NCI-H524 treated with DMSO at 0.1 percent for 48 hours (cell line): ENCODE data around the gene FBXW9.
"Not testable (repeated sequence)": the region's sequence is repeated elsewhere in the genome, so short reads cannot be mapped to it uniquely, and the experiment has no call there.

Experiments used
- DNase-seq: peaks from one replicate; lab custom pipeline; 2025; lab: John Stamatoyannopoulos, UW

Gene FBXW9

GRCh38 chr19:12680034-12680433 lies 16.4 kb downstream of the FBXW9 start:
- DNase-seq: no peak

- not testable (repeated sequence) for DNase-seq
These were observed 18.4 kb downstream of the FBXW9 start for GRCh38 chr19:12678039-12678438.

GRCh38 chr19:12676928-12677327 lies 19.5 kb downstream of the FBXW9 start:
- DNase-seq: no peak

DNA sequence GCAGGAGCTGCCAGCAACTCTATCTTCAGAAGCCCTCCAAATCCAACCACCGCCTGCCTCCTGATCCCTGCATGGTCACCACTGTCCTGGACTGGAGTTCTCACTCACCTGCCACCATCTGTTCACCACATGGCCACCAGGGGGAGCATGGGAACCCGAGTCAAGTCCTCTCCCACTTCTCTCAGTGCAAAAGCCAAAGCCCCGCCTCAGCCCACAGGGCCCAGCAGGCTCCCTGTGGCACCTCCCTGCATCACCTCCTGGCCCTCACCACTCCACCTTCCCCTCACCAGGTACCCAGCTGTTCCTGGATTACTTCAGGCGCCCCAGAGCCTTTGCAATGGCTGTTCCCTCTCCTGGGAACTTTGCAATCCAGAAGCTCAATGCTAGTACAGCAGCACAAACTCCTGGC lies 20.0 kb downstream of the FBXW9 start:
- no peak for DNase-seq

GRCh38 chr19:12675940-12676339 lies 20.5 kb downstream of the FBXW9 start:
- no peak for DNase-seq

DNA sequence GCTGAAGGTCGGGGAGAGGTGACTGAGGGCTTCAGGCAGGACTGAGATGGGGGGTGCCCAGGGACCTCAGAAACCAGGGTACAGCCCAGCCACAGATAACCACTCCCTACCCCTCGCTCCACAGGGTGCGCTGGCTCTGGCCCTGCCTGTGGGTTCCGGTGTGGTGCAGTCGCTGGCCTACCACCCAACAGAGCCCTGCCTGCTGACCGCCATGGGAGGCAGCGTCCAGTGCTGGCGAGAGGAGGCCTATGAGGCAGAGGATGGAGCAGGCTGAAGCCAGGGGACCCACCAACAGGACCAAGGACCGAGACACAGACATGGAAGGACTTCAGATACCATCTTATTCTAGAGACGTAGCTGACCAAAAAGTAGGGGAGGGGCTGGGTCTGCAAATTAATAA lies 21.0 kb downstream of the FBXW9 start:
- DNase-seq: no peak

GRCh38 chr19:12672744-12673143 lies 23.7 kb downstream of the FBXW9 start:
- DNase-seq: no peak

DNA sequence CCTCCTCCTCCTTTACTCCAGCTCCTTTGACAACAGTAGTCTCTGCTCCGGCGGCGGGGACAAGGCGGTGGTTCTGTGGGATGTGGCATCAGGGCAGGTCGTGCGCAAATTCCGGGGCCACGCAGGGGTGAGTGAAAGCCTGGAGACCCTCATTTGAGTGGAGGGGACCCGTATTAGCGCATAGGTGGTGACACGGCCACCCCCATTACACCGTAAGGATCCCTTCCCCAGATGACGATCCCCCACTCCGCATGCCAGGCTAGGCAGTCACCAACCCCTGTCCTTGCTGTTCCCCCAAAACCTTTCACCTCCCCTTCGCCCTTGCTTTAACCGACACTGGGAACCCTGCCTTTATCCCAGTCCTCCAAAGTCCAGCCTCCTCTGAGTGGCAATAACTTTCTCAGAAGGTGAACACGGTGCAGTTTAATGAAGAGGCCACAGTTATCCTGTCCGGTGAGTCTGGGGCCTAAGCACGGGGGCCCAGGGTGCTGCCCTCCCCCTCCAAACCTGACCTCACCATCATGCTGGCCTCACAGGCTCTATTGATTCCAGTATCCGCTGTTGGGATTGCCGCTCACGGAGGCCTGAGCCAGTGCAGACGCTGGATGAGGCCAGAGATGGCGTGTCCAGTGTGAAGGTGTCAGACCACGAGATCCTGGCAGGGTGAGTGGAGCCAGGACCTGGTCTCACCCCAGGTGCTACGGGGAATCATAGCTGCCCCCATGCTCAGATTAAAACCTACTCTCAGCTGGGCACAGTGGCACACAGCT lies 26.1 kb downstream of the FBXW9 start:
- no peak for DNase-seq

DNA sequence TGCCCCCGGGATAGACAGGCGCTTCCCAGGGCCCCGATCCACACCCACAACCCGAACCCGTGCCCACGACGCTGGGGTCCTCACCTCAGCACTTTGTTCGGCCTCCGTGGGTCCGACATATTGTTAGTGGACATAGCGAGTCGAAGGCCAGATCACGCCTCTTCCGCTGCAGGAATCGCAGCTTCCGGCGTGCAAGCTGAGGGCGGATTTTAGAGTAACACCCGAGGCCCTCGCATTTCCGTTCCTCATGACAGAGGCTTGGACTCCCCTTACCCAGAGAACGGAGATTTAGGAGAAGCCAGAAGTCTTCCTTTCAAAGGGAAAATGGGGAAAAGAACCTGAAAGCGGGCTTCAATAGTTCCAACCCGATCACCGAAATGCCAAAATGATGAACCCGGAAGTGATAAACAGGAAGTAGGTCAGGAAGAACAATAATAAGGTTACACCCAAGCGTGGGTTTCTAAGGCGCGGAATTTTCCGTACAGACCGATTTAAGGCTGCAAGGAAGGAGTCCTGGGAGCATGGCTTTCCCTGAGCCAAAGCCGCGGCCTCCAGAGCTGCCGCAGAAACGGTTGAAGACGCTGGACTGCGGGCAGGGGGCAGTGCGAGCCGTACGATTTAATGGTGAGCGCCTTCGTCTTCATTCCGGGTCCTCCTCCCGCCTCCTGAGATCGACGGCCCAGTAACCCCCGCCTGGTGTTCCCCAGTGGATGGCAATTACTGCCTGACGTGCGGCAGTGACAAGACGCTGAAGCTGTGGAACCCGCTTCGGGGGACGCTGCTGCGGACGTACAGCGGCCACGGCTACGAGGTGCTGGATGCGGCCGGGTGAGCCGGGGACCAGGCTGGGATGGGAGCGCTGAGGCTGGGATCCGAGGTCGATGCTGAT lies 26.9 kb downstream of the FBXW9 start:
- DNase-seq: peak; percentile 29

DNA sequence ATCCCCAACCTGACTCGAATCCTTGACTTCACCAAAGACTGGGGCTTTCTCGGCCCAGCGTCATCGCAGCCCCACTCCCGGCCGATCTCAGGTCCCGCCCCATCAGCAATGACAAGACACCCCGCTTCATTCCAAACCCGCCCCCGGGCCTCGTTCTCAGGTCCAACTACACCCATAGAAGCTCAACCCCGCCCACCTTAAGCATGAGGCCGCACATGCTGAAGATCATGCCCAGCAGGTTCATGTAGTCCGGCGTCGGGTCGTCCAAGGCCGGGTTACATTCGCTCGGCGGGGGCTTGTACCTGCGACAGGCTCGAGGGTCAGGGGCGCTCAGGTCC lies 27.5 kb downstream of the FBXW9 start:
- DNase-seq: no peak

DNA sequence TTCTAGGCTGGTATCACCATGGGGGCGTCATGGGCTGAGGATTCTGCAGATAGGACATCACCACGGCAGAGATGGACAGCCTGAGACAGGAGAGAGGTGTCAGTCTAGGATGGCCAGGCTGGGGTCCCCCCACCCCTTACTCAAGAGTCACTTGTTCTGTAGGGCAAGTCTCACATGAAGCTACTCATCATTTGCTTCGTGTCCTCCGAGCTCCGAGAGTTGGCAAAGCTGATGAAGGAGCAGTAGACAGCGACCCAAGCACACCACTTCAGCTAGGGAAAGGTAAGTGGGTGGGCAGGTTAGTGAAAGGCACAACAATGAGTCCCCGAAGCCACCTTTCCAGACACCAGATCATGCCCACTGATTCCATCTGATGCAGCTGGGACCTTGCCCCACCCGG lies 28.1 kb downstream of the FBXW9 start:
- DNase-seq: no peak

DNA sequence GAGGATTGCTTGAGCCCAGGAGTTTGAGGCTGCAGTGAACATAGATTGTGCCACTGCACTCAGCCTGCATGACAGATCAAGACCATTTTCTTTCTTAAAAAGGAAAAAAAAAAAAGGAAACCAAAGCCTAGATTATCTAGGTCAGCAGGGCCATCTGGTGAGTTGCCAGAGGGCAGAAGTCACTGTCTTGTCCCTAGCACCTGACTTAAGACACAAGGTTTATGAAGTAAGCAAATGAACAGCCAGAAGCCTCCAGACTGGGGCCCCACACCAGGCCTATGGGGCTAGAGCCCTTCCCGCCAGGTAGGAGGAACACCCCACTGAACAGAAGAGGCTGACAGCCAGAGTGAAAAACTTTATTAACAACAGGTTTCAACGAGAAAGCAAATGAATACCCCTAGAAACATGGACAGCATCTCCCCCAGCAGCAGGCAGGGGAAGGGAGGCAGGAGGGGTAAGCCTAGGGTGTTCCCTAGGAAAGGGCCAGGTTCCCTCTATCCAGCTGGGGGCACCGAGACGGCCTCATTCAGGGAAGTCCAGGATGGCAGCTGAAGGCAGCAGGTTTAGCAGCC lies 28.6 kb downstream of the FBXW9 start:
- no peak for DNase-seq

DNA sequence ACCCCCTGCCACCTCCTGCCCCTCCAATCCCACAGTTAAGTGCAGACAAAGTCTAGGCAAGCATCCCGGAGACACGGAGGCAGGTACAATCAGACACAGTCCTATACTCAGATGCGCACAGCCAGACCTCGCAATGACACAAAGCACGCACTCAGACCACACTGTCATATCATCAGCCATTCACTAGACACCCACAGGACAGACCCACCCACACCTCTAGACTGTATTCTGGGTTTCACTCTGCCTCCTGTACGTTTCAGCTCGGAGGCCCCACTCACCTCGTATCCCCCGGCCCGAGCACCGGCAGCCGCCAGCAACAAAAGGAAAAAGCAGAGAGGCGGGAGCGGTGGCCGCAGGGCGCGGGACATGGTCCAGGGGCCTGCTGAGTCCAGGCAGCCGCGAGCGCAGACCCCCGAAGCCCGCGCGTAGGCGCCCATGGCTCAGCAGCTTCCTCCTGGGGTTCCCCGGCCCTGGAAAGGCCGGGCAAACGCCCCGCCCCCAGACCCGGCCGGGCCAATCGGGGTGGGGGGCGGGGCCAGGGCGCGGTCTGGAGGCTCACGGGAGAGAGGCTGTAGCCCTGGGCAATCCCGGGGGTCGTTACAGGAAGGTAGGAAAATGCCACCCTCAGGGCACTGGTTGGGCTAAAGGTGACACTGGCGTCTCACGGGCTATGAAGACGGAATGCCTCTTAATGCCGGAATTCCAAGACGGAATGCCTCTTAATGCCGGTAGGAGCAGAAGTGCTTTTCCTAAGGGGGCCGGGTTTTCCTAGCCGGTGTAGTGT lies 30.0 kb downstream of the FBXW9 start, which contains the start of the genes MAN2B1 and WDR83:
MAN2B1 (minus strand) TSS at position 478 of the 784 bp plus-strand sequence; CDS start at position 437, 41 bp downstream.
WDR83 (plus strand) TSS at position 543 of the 784 bp plus-strand sequence. CDS start 2,984 bp downstream, outside the sequence.
- peak; percentile 48 for DNase-seq

GRCh38 chr19:12665671-12666264 lies 30.7 kb downstream of the FBXW9 start:
- no peak for DNase-seq

GRCh38 chr19:12665281-12665573 lies 31.2 kb downstream of the FBXW9 start:
- DNase-seq: no peak

DNA sequence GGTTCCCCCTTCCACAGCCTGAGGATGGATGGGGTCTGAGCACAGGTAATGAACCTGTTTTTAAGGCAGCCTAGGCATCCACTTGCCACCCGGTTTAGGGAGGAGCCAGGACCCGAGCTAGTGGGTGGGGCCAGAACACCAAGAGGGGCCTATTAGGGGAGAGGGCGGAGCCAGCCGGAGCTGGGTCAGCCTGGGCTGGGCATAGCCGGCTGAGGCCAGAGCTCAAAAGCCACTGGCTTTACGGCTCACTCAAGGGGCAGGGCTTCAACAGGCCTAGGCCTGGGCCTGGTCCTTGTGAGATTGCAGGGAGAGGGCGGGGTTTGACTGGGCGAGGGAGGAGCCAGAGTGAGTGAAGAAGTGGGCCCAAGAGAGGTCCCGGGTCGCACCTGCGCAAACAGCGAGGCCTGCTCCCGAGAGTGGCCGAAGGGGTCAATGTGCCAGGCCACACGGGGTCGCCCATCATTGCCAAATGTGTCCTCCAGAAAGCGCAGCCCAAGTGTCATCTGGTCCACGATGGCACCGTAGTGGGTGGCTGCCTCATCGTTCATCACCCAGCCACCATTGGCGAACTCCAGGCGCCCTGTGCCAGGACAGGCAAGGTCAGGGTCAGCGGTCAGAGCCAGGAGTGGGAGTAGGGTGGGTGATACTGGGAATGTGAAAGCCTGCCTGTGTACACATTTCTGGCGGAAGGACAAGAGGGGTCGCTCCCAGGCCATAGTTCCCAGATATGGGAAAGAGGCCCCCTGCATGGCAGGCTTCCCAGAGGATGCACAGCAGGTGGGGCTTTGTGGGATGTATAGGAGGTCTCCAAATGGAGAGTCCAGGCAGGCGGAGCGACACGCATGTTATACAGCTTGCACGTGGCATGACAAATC lies 31.8 kb downstream of the FBXW9 start:
- no peak for DNase-seq

GRCh38 chr19:12660980-12661379 lies 35.5 kb downstream of the FBXW9 start:
- DNase-seq: no peak

GRCh38 chr19:12657966-12658365 lies 38.5 kb downstream of the FBXW9 start:
- DNase-seq: no peak

DNA sequence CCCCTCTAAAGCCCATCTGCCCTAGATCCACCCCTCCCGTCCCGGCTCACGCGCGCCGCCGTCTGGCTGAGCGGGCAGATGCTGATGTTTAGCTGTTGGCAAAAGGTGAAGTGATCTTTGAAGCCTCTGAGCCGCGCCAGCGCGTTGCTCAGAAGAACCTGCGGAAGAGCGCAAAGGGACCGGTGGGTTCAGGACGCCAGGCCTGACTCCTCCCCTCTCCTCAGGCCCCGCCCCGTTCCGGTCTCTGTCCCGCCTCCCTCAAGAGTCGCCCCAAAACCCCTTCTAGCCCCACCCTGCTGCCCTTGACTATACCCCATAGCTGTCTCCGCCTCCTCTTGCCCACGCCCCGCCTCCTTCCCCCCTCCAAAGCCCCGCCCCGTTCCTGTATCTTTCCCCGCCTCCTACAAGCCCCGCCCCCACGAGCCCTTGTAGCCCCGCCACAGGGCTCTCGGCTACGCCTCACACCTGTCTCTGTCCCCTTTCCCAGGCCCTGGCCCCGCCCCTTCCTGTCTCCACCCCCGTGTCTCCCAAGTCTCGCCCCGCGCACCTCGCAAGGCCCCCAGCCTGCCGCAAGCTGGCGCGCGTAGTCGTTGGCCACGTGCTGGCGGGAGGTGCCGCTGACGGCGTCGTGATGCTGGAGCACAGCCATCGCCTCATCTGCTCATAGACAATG lies 39.4 kb downstream of the FBXW9 start:
- no peak for DNase-seq

- DNase-seq: no peak
These were observed 40.9 kb downstream of the FBXW9 start for GRCh38 chr19:12655546-12655945.
